ENCODE measurements around the gene CFAP221. TPM values are rescaled to one million over a fixed set of nuclear protein-coding genes. Genes with fewer than 3 reads are reported as not detected.

Gene CFAP221
- total RNA-seq, 1 experiment from 2014 or later, result 1.6 TPM

- no peak for DNase-seq (ENCODE audit: low read depth)
- in situ Hi-C loops (cut with HindIII; ENCODE audit: low pct_unique_long_range_greater_than_20kb, low sequenced_read_pairs), result no loop called here
Observed at GRCh38 chr2:119527999-119528398, 16.2 kb upstream of the CFAP221 start.

GRCh38 chr2:119531292-119531691, 13.0 kb upstream of the CFAP221 start:
- DNase-seq (ENCODE audit: low read depth), result no peak

DNA sequence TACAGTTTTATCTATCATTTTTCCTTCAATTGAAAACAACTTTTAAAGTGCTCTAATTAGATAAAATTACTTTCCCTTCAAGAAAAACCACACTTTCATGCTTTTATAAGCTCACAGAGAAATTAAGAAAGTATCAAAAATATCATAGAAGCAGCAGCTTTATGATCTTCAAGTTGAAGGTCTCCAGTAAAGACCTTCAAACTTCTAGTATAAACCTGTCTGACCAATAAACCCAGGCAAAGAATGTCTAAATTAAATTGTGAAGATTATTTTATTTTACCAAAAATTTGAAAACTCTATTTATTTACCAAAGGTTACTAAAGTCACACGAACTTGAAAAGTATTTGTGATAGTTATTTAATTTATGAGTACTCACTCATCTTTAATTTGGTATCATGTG, 10.7 kb upstream of the CFAP221 start:
- DNase-seq (ENCODE audit: low read depth), result no peak
- in situ Hi-C loops (cut with HindIII; ENCODE audit: low pct_unique_long_range_greater_than_20kb, low sequenced_read_pairs), result no loop called here

More at GRCh38 chr2:119531292-119531691, 13.0 kb upstream of the CFAP221 start:
- in situ Hi-C loops (cut with HindIII; ENCODE audit: low pct_unique_long_range_greater_than_20kb, low sequenced_read_pairs), result no loop called here

DNA sequence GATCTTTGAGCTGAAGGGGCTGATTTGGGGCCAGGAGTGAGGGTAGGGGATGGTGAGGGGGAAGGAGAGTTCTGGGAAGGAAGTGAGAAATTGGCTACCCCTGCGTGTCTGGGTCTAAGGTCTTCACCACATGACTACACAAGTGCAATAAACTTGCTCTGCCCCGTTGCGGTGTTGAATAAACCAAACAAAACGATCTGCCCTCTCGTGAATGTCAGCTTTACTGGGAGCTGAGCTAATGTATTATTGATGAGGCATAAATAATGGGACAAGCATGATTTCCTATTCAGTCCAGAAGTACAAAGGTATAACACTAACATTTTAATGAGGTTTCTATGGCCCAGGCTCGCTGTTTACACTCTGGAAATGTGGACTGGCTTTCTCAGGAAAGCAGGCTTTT, 8.0 kb upstream of the CFAP221 start:
- in situ Hi-C loops (cut with HindIII; ENCODE audit: low pct_unique_long_range_greater_than_20kb, low sequenced_read_pairs), result no loop called here
- DNase-seq (ENCODE audit: low read depth), result no peak

DNA sequence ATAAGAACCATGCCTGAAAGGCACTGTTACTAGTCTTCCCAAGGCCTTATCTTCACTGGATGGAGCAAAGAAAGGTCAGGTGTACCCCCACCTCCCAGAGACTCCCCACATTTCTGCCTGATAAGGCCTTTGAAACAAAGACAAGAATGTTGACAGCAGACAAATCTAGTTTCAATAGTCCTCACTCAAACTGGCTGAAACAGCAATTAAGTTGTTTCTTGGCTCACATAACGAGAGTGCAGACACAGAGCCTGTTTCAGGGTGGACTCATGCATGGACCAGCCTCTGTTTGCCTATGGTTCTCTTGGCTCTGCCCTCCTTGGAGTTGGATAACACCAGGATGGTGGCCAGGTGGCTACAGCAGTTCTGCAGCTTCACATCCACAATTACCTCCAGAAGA, 7.5 kb upstream of the CFAP221 start:
- no peak for DNase-seq (ENCODE audit: low read depth)
- in situ Hi-C loops (cut with HindIII; ENCODE audit: low pct_unique_long_range_greater_than_20kb, low sequenced_read_pairs), result no loop called here

- DNase-seq (ENCODE audit: low read depth), result no peak
- in situ Hi-C loops (cut with HindIII; ENCODE audit: low pct_unique_long_range_greater_than_20kb, low sequenced_read_pairs), result no loop called here
Observed at GRCh38 chr2:119537792-119538191, 6.5 kb upstream of the CFAP221 start.

GRCh38 chr2:119541476-119541875, 2.8 kb upstream of the CFAP221 start:
- no peak for DNase-seq (ENCODE audit: low read depth)
- in situ Hi-C loops (cut with HindIII; ENCODE audit: low pct_unique_long_range_greater_than_20kb, low sequenced_read_pairs), result no loop called here

GRCh38 chr2:119544939-119545475, 758 bp downstream of the CFAP221 start:
- in situ Hi-C loops (cut with HindIII; ENCODE audit: low pct_unique_long_range_greater_than_20kb, low sequenced_read_pairs), result no loop called here

GRCh38 chr2:119545754-119546446, 1.7 kb downstream of the CFAP221 start:
- in situ Hi-C loops (cut with HindIII; ENCODE audit: low pct_unique_long_range_greater_than_20kb, low sequenced_read_pairs), result no loop called here
- peak; percentile 71 for DNase-seq (ENCODE audit: low read depth)

More at GRCh38 chr2:119544939-119545475, 758 bp downstream of the CFAP221 start:
- peak; percentile 78 for DNase-seq (ENCODE audit: low read depth)

DNA sequence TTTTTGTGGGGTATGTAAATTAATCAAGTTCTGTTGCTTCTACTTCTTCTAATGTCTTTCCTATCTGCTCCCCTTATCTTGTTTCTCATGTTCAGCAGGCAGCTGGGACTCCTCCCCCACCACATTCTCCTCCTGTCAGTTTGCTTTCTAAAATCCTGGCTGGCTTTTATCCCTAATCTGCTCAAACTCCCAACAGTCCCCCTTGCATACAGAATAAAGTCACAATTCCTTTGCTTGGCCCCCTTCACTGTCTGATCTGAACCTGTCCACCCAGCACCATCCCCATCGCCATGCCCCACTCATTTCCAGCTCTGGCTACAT, 2.2 kb downstream of the CFAP221 start:
- no peak for DNase-seq (ENCODE audit: low read depth)
- in situ Hi-C loops (cut with HindIII; ENCODE audit: low pct_unique_long_range_greater_than_20kb, low sequenced_read_pairs), result no loop called here

DNA sequence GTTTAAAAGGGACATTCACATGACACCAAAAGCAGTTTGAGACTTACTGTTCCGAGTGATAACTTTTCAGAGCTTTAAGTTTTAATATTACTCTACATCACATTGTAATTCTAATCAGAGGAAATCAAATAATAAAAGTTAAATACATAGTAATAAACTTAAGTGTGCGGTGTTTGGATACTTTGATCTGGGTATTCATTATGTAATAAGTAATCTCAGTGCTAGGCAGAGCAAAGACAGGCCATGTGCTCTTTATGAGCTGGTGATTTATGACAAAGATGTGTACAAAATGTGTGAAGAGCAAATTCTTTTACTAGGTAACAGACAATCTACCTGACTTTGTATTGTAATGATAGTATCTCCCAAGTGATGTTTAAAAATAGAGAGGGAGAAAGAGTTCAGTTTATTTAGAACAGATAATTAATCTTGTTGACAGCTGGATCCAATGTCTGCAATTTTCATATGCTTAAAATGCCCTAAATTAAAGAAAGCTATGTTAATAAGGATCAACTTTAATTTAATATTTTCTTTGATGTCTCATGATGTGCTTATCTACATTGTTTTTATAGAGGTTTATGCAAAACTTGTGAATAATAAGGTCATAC, 4.4 kb downstream of the CFAP221 start:
- in situ Hi-C loops (cut with HindIII; ENCODE audit: low pct_unique_long_range_greater_than_20kb, low sequenced_read_pairs), result no loop called here
- peak; percentile 34 for DNase-seq (ENCODE audit: low read depth)

GRCh38 chr2:119549241-119549640, 5.0 kb downstream of the CFAP221 start:
- in situ Hi-C loops (cut with HindIII; ENCODE audit: low pct_unique_long_range_greater_than_20kb, low sequenced_read_pairs), result no loop called here
- peak; percentile 43 for DNase-seq (ENCODE audit: low read depth)

DNA sequence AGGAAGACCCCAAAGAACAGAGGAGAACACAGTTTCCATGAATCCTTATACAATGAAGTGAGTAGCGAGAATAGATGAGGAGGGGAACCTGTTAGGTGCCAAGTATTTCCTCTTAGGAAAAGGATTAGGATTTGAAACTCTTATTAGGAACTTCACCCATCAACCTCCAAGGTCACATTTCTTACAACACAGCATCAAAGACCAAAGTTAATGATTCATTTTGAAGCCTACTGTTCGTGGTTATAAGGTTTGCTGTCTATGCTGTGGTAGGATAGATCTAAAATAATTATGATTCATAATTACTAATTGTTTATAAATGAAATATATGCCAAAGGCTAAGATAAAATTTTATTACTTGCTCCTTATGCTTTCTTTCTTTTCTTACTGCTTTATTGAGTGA, 6.1 kb downstream of the CFAP221 start:
- in situ Hi-C loops (cut with HindIII; ENCODE audit: low pct_unique_long_range_greater_than_20kb, low sequenced_read_pairs), result no loop called here
- no peak for DNase-seq (ENCODE audit: low read depth)

DNA sequence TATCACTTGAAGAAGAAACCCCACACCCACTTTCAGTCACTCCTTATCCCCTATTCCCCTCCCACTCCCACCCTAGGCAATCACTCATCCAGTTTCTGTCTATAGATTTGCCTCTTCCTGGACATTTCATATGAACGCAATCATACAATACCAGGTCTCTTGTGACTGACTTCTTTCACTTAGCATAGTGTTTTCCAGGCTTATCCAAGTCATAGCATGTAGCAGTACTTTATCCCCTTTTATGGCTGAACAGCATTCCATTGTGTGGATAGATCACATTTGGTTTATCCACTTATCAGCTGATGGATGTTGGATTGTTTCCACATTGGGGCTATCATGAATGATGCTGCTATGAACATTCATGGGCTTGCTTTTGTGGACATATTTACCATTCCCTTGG, 6.6 kb downstream of the CFAP221 start:
- in situ Hi-C loops (cut with HindIII; ENCODE audit: low pct_unique_long_range_greater_than_20kb, low sequenced_read_pairs), result no loop called here
- no peak for DNase-seq (ENCODE audit: low read depth)

- DNase-seq (ENCODE audit: low read depth), result no peak
- in situ Hi-C loops (cut with HindIII; ENCODE audit: low pct_unique_long_range_greater_than_20kb, low sequenced_read_pairs), result no loop called here
Observed at GRCh38 chr2:119552902-119553301, 8.7 kb downstream of the CFAP221 start.

GRCh38 chr2:119553687-119554344, 9.6 kb downstream of the CFAP221 start:
- in situ Hi-C loops (cut with HindIII; ENCODE audit: low pct_unique_long_range_greater_than_20kb, low sequenced_read_pairs), result no loop called here
- DNase-seq (ENCODE audit: low read depth), result no peak

DNA sequence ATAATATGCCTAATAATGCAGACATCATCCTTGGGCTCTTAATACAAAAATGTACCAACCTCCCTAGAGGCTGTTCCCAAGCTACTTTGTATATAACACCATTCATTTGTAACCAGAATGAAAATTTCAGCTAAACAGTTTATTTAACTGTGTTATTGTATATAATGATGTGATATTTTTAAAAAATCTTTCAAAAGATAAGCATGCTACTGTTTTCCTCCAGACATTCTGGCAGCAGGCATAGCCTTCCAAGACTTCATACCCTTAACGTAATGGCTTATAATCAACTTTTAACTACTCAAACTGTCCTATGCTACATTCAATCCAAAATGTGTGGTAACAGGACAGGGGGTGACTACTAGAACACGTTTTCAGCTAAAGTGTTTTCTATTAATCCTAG, 21.2 kb downstream of the CFAP221 start:
- no peak for DNase-seq (ENCODE audit: low read depth)
- in situ Hi-C loops (cut with HindIII; ENCODE audit: low pct_unique_long_range_greater_than_20kb, low sequenced_read_pairs), result no loop called here

DNA sequence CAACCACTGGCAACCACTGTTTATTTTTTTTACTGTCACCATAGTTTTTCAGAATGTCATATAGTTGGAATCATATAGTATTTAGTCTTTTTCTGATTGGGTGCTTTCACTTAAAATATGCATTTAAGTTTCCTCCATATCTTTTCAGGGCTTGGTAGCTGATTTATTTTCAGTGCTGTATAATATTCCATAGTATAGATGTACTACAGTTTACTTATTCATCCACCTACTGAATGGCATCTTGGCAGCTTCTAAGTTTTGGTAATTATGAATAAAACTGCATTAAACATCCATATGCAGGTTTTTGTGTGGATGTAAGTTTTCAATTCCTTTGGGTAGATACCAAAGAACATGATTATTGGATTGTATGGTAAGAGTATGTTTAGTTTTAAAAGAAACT, 23.0 kb downstream of the CFAP221 start:
- DNase-seq (ENCODE audit: low read depth), result no peak
- in situ Hi-C loops (cut with HindIII; ENCODE audit: low pct_unique_long_range_greater_than_20kb, low sequenced_read_pairs), result no loop called here

- in situ Hi-C loops (cut with HindIII; ENCODE audit: low pct_unique_long_range_greater_than_20kb, low sequenced_read_pairs), result no loop called here
Observed at GRCh38 chr2:119574108-119574815, 30.0 kb downstream of the CFAP221 start.

More at GRCh38 chr2:119574108-119574815, 30.0 kb downstream of the CFAP221 start:
- no peak for DNase-seq (ENCODE audit: low read depth)

Data from Caki2 (cell line).